GM21381 (cell line): ENCODE measurements around the gene SSH2.

ENCODE experiments used
- ATAC-seq: cut with Tn5 transposase; IDR thresholded peaks from one replicate; pipeline ENCODE4 v1.9.1; 2021; ENCODE audit warnings: mild to moderate bottlenecking, moderate library complexity; ENCODE audit not compliant: unreplicated experiment

The SSH2 gene

DNA sequence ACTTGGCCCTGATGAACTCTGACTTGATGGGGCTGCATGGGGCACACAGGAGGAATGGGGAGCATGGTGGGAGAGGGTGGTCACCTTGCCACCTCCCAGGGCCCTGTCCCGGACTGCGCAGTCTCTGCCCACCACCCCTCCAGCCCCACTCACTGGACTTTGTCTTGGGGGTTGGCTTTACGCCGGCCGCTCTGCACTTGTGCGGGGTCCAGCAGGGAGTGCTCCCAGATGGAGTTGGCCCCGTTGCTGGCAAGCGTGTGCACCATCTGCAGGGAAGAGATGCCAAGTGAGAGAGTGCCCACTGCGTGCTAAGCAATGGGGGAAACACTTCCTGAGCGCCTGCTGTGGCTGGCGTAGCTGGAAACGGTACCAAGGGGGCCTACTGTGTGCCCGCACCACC is 347.3 kb downstream of the SSH2 start:
- no peak for ATAC-seq

DNA sequence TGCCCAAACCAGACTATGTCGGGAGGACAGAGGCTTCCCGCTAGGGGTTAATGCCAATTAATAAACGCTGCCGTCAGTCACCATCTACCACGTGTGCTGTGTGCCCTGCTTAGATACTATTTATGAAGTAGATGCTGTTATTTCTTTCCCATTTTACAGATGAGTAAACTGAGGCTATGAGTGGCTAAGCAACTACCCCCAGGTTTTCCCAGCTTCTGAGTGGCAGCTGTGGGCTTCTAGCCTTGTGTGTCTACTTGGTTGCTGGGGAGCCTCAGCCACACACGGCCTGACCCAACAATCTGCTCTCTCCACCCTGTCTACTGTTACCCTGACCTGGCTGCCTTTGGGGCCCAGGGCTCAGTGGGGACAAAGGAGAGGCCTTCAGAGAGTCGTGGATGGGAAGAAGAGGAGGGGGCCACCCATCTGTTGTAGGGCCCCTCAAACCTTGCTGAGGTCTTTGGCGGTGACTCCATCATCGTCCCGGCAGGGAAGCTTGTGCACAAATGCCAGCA is 347.7 kb downstream of the SSH2 start:
- ATAC-seq = no peak

DNA sequence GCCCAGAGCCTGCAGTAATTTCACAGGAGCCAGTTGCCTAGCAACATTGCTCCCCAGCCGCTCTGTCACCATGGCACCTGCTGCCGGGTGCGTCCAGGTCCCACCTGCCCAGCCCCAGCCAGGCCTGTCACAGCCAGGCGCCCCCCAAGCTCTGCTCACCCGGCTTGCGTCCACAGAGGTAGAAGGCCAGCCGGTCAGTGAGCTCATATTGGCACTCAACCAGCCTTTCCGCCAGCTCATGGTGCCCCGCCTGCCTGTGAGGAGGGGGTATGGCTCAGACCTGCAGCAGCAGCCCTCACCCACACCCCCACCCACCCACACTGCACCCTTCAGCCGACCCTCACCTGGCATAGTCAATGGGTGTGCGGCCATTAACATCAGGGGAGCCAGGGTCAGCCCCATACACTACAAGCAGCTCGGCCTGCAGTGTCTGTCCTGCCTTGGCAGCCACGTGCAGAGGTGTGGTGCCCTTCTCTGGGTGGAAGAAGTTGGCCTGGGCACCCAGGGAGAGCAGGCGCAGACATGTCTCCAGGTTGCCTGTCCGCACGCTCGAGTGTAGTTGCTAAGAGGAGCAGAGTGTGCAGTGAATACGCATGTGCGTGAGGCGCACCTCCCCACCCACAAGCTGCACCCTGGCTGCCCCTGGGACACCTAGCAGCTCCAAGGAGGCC is 348.3 kb downstream of the SSH2 start:
- ATAC-seq = no peak

DNA sequence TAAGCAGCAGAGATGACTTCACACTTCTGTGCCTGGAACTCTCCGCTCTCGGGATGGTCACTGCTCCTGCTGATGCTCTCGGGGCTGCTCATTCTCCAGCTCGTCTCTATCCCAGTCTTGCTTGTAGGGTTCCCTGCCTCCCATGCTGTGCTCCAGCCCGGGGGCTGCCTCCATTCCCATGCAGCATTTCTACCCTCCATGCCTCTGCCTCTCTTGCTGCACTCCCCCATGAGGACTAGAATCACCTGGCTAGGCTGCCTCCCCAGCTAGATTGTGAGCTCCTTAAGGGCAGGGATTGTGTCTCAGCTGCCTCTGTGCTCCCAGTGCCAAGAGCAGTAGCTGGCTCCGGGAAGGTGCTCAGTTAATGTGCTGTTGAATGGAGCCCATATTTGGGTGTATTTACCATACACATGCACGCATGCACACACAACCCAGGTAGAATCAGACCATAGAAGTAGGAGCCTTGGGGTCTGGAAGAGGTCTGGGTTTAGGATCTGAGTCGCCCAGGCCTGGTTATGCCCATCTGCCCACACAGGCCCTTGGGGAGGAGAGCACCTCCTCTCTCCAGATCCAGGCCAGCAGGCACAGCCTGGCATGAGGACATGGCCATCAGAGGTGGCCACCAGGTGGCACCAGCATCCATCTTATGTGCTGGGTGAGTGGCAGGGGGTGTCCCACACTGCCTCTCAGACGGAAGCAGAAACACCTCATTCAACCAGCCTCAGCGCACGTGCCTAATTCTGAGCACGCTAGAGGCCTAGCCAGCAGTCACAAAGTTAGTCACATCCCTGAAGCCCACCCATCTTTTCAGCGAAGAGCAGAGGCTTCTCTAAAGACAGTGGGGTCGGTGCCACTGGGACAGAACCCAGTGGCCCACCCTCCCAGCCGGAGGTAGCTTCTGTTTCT is 349.9 kb downstream of the SSH2 start:
- peak; percentile 82 for ATAC-seq

DNA sequence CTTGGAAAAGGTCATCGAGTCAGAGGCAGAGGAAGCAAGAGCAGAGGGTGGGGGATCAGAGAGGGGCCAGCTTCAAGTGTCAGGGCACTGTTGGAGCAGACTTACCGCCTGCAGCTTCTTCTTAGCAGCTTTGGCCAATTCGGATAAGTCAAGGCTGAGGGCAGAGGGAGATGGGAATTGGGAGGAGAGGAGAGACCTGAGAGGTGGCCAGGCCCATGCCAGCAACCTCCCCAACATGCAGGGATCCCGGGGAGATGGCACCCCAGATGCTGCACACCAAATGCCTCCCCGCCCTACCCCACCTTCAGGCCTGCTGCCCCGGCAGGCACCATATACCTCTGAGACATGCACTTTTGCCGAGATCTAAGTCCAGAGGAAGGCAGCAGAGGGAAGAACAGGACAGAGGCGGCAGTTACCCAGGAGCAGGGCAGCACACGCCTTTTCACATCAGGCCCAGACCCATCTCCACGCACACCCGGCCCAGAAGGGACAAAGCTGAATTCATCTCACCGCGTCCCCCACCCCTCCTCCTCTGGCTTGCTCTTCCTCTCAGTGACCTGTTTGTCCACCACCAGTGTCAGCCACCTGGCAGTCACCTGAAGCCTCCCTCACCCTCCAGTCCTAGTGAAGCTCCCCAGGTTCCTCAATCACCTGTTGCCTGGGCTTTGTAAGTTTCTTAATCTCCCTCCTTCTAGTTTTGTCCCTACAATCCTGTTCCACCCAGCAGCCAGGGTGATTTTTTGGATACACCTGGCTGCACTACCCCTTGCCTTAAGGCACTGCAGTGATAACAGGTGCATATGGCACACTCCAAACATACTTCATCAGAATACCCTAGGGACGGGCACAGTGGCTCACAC is 351.2 kb downstream of the SSH2 start:
- ATAC-seq = no peak

DNA sequence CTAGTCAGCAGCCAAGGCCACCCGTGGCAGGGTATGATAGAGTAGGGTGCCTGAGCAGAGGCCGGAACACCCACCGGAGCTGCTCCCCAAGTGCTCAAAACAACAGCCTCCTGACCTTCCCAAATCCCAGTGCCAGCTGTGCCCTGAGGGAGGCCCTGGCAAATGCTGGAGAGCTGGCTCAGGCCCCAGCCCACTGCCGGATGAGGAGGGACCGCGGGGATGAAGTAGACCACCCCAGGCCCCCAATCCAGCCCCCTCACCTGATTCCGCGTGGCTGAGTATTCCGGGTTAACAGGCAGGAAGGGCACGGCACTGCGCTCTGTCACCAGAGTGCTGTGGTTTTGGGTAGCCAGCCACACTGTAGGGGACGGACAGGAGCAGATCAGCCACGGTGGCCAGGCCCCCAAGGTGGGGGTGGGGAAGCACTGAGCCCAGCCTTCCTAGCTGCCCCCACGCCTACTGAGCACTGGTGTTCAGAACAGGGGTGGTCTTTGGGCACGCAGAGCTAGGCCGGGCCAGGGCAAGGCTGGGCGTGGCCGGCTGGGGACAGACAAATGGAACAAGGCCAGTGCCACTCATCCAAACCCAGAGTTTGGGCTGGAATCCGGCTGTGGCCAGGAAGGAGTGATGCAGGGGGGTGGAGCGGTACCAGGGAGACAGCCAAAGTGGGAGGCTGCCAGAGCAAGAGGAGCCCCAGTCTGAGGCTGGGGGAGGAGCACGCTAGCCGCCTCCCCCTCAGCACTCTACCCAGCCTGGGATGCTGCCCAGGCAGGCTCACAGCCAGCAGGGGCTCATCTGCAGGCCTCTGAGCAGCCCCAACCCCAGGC is 352.4 kb downstream of the SSH2 start:
- no peak for ATAC-seq

DNA sequence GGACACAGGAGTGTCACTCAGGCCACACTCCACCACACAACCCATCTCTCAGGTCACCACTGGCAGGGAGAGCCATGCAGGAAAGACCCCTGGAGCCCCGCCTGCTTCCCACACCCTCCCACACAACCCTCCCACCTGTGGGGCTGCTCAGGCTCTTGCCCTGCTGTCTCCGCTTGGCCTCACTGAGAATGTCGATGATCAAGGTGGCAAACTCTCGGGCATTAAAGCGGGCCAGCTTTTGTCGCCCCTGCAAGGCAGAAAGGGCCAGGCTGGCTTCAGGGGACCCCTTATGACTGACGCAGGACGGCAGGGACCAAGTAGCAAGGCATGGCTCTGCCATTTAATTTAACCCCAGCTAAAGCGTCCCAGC is 353.0 kb downstream of the SSH2 start:
- ATAC-seq = no peak

DNA sequence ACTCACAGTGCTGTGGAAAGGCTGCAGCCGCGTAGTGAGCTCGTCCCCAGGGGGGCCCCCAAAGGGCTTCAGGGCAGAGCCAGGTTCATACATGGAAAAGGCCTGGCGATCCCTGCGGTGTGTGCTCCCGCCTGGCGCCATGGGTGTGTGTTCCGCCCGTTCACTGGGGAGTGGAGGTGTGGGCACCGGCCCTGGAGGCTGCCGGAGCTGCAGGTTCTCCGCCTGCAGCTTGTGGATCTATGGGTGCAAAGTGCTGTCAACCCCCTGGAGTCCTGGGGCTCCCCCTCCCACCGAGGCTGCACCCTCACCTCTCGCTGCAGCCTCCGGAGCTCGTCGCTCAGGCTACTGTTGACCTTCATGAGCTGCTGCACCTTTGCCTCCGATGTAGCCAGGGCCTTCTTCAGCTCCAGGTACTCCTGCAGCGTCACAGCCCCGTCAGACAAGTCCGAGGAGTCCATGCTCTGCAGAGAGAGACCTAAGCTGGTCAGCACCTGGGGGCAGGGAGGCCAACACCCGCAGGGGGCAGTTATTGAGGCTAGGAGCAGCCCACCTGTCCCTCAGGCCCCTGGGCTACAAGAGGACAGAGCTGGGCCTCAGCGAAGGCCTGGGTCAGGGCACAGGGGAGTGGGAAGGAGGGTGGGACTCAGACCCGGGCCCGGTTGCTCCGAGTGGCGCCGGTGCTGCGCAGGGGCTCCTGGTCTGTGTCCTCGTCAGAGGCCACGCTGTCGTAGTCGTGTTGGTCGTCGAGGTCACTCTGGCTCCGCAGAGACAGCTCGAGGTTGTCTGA is 353.6 kb downstream of the SSH2 start:
- ATAC-seq = no peak
